SK-N-SH (cell line): ENCODE results near the gene OBSL1. TPM values are rescaled to one million over a fixed set of nuclear protein-coding genes. Genes with fewer than 3 reads are reported as not detected.
A peak's percentile ranks its signal among the peaks of the same experiment; 100 is the strongest.

ENCODE experiments used
- CTCF ChIA-PET: fragments of 300-600, 350-600 bp; formaldehyde crosslinking; extraction: SDS; loops from one replicate; lab custom pipeline; 2021; lab: Yijun Ruan, JAX
- POLR2A ChIA-PET: fragments of 350-600 bp; sonication (Branson Sonifier 250); formaldehyde crosslinking; extraction: SDS; loops from one replicate; lab custom pipeline; 2020; ENCODE audit warnings: antibody characterized with exemption, inconsistent platforms; lab: Yijun Ruan, JAX
- DNase-seq: peaks from one replicate; pipeline ENCODE4 v3.0.0; 2012
- H2AFZ ChIP-seq: fragments of 200-600 bp; sonication (generic); 2 replicates; pipeline ENCODE4 v1.8.1; 2016; ENCODE audit warnings: antibody characterized with exemption, mild to moderate bottlenecking, low read depth
- H3F3A ChIP-seq: fragments of 200-600 bp; sonication (generic); replicated peaks from 2 replicates; pipeline ENCODE3; 2016; ENCODE audit warnings: antibody characterized with exemption, mild to moderate bottlenecking; ENCODE audit not compliant: insufficient read depth
- H3K27ac ChIP-seq, 2 experiments: fragments of 200-500 bp in 1 of 2; fragments of 200-600 bp in 1 of 2; sonication (Bioruptor generic) in 1 of 2; sonication (generic), shearing (Covaris generic) in 1 of 2; 2 replicates each; pipeline versions ENCODE4 v1.5.1 to v1.6.1; 2014 to 2016; ENCODE audit warnings: low read depth in 2 of 2, inconsistent platforms in 1 of 2, low read length in 1 of 2, mild to moderate bottlenecking in 1 of 2, mixed read lengths in 1 of 2
- H3K27me3 ChIP-seq: fragments of 200-600 bp; sonication (generic), shearing (Covaris generic); 2 replicates; pipeline ENCODE4 v1.6.1; 2016; ENCODE audit warnings: mixed run types; ENCODE audit not compliant: insufficient read depth
- H3K36me3 ChIP-seq, 2 experiments: fragments of 200-500 bp in 1 of 2; fragments of 200-600 bp in 1 of 2; sonication (Bioruptor generic) in 1 of 2; sonication (generic) in 1 of 2; replicated peaks in 1 of 2; 2 replicates each; pipeline versions ENCODE3 to v1.5.1; 2014 to 2016; ENCODE audit warnings: low read length in 1 of 2, mild to moderate bottlenecking in 1 of 2; ENCODE audit not compliant: insufficient read depth in 2 of 2, control insufficient read depth in 1 of 2
- H3K4me1 ChIP-seq, 2 experiments: fragments of 200-500 bp in 1 of 2; fragments of 200-600 bp in 1 of 2; sonication (Bioruptor generic) in 1 of 2; sonication (generic), shearing (Covaris generic) in 1 of 2; 2 replicates each; pipeline versions ENCODE4 v1.5.1 to v1.6.1; 2014 to 2016; ENCODE audit warnings: low read depth in 1 of 2, low read length in 1 of 2, mixed run types in 1 of 2; ENCODE audit not compliant: insufficient read depth in 2 of 2, control insufficient read depth in 1 of 2
- H3K4me2 ChIP-seq: fragments of 200-600 bp; sonication (generic), shearing (Covaris generic); 2 replicates; pipeline ENCODE4 v1.6.1; 2017; ENCODE audit warnings: mixed run types
- H3K4me3 ChIP-seq, 2 experiments: fragments of 200-500 bp in 1 of 2; fragments of 200-600 bp in 1 of 2; sonication (Bioruptor generic) in 1 of 2; sonication (generic), shearing (Covaris generic) in 1 of 2; 2 replicates each; pipeline versions ENCODE4 v1.5.1 to v1.8.1; 2014 to 2016; ENCODE audit warnings: low read depth in 2 of 2, inconsistent platforms in 1 of 2, low read length in 1 of 2, mild to moderate bottlenecking in 1 of 2, mixed read lengths in 1 of 2, moderate library complexity in 1 of 2
- H3K79me2 ChIP-seq: fragments of 200-600 bp; sonication (generic); 2 replicates; pipeline ENCODE4 v1.8.1; 2017; ENCODE audit warnings: mild to moderate bottlenecking; ENCODE audit not compliant: insufficient read depth
- H3K9ac ChIP-seq: fragments of 200-600 bp; sonication (generic); 2 replicates; pipeline ENCODE4 v1.6.1; 2017; ENCODE audit warnings: mixed run types
- H3K9me2 ChIP-seq: fragments of 200-600 bp; sonication (generic); 2 replicates; pipeline ENCODE4 v1.6.1; 2017; ENCODE audit warnings: mixed run types
- H3K9me3 ChIP-seq: fragments of 200-600 bp; sonication (generic); 2 replicates; pipeline ENCODE4 v1.6.1; 2017; ENCODE audit warnings: mixed run types, mild to moderate bottlenecking, moderate library complexity
- H4K20me1 ChIP-seq: fragments of 200-600 bp; sonication (generic); 2 replicates; pipeline ENCODE4 v1.6.1; 2017; ENCODE audit warnings: mild to moderate bottlenecking, mixed run types; ENCODE audit not compliant: insufficient read depth
- ELF1 ChIP-seq: IDR thresholded peaks from 2 replicates; pipeline ENCODE4 v1.4.0; 2012
- EP300 ChIP-seq, 2 experiments: IDR thresholded peaks; 2 replicates each; pipeline versions ENCODE4 v1.4.0 to v1.6.1; 2012; ENCODE audit warnings: borderline replicate concordance in 1 of 2, low read depth in 1 of 2, low read length in 1 of 2
- FOXJ3 ChIP-seq: sonication (generic); formaldehyde crosslinking; IDR thresholded peaks from 2 replicates; pipeline ENCODE4 v1.5.1; 2020; ENCODE audit warnings: mild to moderate bottlenecking, missing genetic modification reagents
- FOXM1 ChIP-seq: IDR thresholded peaks from 2 replicates; pipeline ENCODE4 v1.4.0; 2012; ENCODE audit warnings: low read depth, mild to moderate bottlenecking
- GATA2 ChIP-seq: sonication (generic); formaldehyde crosslinking; IDR thresholded peaks from 2 replicates; pipeline ENCODE4 v1.5.0; 2020; ENCODE audit warnings: mild to moderate bottlenecking, missing genetic modification reagents
- MEF2A ChIP-seq: IDR thresholded peaks from 2 replicates; pipeline ENCODE4 v1.4.0; 2012; ENCODE audit warnings: low read depth, borderline replicate concordance
- MXI1 ChIP-seq: IDR thresholded peaks from 2 replicates; pipeline ENCODE4 v1.6.1; 2012; ENCODE audit warnings: mild to moderate bottlenecking, low read depth, low read length, improper control_type of control experiment
- NFIC ChIP-seq: IDR thresholded peaks from 2 replicates; pipeline ENCODE4 v1.4.0; 2012; ENCODE audit warnings: borderline replicate concordance
- POLR2AphosphoS5 ChIP-seq: IDR thresholded peaks from 2 replicates; pipeline ENCODE4 v1.6.1; 2012; ENCODE audit warnings: low read depth, low read length
- RCOR1 ChIP-seq: fragments of 150-350 bp; IDR thresholded peaks from 2 replicates; pipeline ENCODE4 v1.6.1; 2017; ENCODE audit warnings: antibody characterized with exemption, low read length
- RFX5 ChIP-seq: IDR thresholded peaks from 2 replicates; pipeline ENCODE4 v1.6.1; 2012; ENCODE audit warnings: mild to moderate bottlenecking, improper control_type of control experiment, low read length
- SIN3A ChIP-seq: IDR thresholded peaks from 2 replicates; pipeline ENCODE4 v1.6.1; 2012; ENCODE audit warnings: low read depth, mild to moderate bottlenecking, low read length, moderate library complexity, borderline replicate concordance
- YY1 ChIP-seq: IDR thresholded peaks from 2 replicates; pipeline ENCODE4 v1.4.0; 2012; ENCODE audit warnings: low read depth, mild to moderate bottlenecking
- WGBS: methylation state at CpG from one replicate; pipeline ENCODE4 v1.1.6; 2017; ENCODE audit warnings: low lambda C conversion rate; 5-methylcytosine and 5-hydroxymethylcytosine counted together
- polyA plus RNA-seq, 3 experiments: library from polyadenylated mRNA; depleted of rRNA; stranded (reverse); fragments of >200 nt; gene quantifications; 2 replicates each; pipeline ENCODE4 v1.2.3, GENCODE V29; 2012
- TF ChIP-seq, protein P1 (sequence below): IDR thresholded peaks from 2 replicates; pipeline ENCODE4; 2012
- TF ChIP-seq, protein P2 (sequence below): fragments of 150-350 bp; IDR thresholded peaks from 2 replicates; pipeline ENCODE4 v1.6.1; 2016; ENCODE audit warnings: mild to moderate bottlenecking, low read depth, low read length
- TF ChIP-seq, protein P3 (sequence below): IDR thresholded peaks from 2 replicates; pipeline ENCODE4 v1.4.0; 2012; ENCODE audit warnings: low read depth
- TF ChIP-seq, protein P4 (sequence below): IDR thresholded peaks from 2 replicates; pipeline ENCODE4 v1.4.0; 2012; ENCODE audit warnings: low read depth, borderline replicate concordance
- TF ChIP-seq, protein P5 (sequence below): IDR thresholded peaks from 2 replicates; pipeline ENCODE4 v1.4.0; 2012; ENCODE audit warnings: low read depth, borderline replicate concordance

The OBSL1 gene
- polyA plus RNA-seq, 1 of the 3 experiments (the other 2 are of a cell fraction) = 93.0 TPM

DNA sequence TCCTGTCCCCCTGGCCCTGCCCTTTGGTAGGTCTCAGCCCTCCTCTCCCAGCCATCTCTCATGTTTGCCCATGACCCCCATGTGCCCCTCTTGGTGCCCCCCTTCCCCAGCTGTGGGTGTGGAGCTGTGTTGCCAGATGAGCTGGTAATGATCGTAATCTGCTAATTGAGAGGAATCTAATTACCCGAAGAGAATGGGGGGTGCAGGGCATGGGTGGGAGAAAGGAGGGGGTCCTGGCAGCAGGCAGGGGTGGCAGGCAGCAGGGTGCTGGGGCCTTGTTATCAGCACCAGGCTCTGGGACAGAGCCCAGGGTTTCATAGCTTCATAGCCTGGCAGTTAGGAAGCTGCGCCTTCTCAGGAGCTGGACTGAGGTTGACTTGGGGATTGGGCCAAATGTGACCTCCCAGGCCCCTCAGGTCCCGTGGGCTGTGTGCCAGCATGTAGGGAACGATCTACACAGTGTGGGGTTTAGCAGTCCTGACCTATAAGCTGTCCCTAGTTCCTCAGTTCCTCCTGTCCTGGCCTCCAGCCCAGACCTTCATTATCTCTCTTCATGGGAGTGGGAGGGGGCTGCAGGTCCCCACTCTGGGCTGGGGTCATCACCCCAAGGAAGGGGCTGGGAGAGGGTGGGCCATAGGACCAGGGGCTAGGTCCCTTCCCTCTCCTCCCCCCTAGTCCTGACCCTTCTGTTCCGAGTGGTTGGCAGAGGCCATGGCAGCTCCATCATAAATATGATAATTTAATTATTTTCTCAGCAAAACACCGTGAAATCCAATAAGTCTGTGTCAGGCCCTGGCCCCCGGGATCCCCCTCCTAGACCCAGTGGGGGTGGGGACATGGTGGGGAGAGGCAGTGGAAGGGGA is 63.5 kb downstream of the OBSL1 start (continued):
- TF ChIP-seq, protein P1, sequence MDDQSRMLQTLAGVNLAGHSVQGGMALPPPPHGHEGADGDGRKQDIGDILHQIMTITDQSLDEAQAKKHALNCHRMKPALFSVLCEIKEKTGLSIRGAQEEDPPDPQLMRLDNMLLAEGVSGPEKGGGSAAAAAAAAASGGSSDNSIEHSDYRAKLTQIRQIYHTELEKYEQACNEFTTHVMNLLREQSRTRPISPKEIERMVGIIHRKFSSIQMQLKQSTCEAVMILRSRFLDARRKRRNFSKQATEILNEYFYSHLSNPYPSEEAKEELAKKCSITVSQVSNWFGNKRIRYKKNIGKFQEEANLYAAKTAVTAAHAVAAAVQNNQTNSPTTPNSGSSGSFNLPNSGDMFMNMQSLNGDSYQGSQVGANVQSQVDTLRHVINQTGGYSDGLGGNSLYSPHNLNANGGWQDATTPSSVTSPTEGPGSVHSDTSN = no peak
- TF ChIP-seq SIN3A = no peak
- no peak for TF ChIP-seq ELF1
- TF ChIP-seq GATA2 (CRISPR knock-in tag) = peak; percentile 100
- TF ChIP-seq, protein P2, sequence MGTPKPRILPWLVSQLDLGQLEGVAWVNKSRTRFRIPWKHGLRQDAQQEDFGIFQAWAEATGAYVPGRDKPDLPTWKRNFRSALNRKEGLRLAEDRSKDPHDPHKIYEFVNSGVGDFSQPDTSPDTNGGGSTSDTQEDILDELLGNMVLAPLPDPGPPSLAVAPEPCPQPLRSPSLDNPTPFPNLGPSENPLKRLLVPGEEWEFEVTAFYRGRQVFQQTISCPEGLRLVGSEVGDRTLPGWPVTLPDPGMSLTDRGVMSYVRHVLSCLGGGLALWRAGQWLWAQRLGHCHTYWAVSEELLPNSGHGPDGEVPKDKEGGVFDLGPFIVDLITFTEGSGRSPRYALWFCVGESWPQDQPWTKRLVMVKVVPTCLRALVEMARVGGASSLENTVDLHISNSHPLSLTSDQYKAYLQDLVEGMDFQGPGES = no peak
- TF ChIP-seq POLR2AphosphoS5 = 0 out of 2 replicates have a peak, but pooled peaks have one; percentile 18
- TF ChIP-seq RCOR1 = peak; percentile 79
- TF ChIP-seq FOXM1 = no peak
- TF ChIP-seq, protein P3, sequence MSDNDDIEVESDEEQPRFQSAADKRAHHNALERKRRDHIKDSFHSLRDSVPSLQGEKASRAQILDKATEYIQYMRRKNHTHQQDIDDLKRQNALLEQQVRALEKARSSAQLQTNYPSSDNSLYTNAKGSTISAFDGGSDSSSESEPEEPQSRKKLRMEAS = no peak
- peak; percentile 96 for TF ChIP-seq FOXJ3 (CRISPR knock-in tag)
- TF ChIP-seq MXI1 = peak; percentile 21; the same call in 1 of the 2 replicates
- no peak for TF ChIP-seq MEF2A

DNA sequence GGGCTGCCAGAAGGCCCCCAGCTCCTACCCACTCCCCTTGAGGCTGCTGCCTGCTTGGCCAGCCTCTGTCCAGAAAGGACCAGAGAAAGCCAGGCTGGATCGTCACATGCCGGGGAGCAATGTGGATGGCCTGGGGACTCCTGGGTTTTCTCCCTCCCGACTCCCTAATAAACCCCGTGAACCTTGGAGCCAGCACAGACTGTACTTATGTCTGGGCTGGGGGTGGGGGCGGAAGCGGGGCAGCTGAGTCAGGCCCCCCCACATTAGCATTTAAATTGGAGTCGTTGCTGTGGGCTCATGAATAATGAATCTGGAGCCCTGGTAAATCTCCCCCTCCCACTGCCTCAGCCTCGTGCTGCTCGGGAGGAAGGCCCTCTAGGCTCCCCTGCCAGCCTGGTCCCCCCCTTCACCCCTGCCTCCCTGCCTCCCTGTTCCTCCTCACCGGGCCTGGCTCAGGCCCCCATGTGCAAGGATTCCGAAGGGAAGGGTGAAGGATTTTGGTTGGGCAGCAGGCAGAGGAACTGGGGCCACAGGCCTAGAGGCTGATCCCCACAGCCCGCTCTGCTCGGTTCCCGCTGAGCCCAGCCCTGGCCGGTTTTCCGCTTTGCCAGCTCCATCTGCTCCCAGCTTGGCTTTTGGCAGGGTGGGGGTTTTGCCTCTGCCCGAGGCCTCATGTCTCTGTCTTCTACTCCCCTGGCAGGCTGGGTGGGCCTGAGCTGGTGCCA is 64.4 kb downstream of the OBSL1 start:
- whole genome bisulfite sequencing = 71% methylated on average over 7 of the region's 17 CpGs
- no peaks in the 10 kb centered on the region for H3K9me2 ChIP-seq
- no peak overlapping the region for H3K9ac ChIP-seq
- no peak overlapping the region for H3K4me2 ChIP-seq
- H4K20me1 ChIP-seq = no peaks in the 10 kb centered on the region
- CTCF ChIA-PET = interaction anchor here (1.2 to 62.1 kb wide), 8 partner anchors 8 to 104 kb away, joined by 4 to 2824 read pairs (median 7); partner anchors contain the start of genes ASIC4, CHPF, GMPPA and TMEM198
- H3K36me3 ChIP-seq = peaks cover 6 to 20% of the 10 kb centered on the region in 2 experiments
- H3K79me2 ChIP-seq = no peaks in the 10 kb centered on the region
- H3K27me3 ChIP-seq = no peaks in the 10 kb centered on the region; the same call in 1 of the 2 replicates
- POLR2A ChIA-PET = interaction anchor here (0.5 to 13.5 kb wide), 14 partner anchors 9 to 160 kb away, joined by 3 to 210 read pairs (median 8); partner anchors contain the start of genes CHPF, GMPPA, OBSL1 and TMEM198
- H2AFZ ChIP-seq = no peak overlapping the region
- H3K9me3 ChIP-seq = no peaks in the 10 kb centered on the region
- peak; percentile 52 for DNase-seq
- H3F3A ChIP-seq = no peaks in the 10 kb centered on the region
- TF ChIP-seq, protein P1 = no peak
- TF ChIP-seq, protein P3 = no peak
- TF ChIP-seq MXI1 (no peak), EP300 (IDR thresholded peaks at IDR 0.05; ENCODE audit: borderline replicate concordance in 1 of 2, low read depth in 1 of 2, low read length in 1 of 2) (no peak), NFIC (no peak), FOXM1 (no peak), YY1 (no peak), RFX5 (no peak)
- TF ChIP-seq, protein P4, sequence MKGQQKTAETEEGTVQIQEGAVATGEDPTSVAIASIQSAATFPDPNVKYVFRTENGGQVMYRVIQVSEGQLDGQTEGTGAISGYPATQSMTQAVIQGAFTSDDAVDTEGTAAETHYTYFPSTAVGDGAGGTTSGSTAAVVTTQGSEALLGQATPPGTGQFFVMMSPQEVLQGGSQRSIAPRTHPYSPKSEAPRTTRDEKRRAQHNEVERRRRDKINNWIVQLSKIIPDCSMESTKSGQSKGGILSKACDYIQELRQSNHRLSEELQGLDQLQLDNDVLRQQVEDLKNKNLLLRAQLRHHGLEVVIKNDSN = no peak
- TF ChIP-seq, protein P5, sequence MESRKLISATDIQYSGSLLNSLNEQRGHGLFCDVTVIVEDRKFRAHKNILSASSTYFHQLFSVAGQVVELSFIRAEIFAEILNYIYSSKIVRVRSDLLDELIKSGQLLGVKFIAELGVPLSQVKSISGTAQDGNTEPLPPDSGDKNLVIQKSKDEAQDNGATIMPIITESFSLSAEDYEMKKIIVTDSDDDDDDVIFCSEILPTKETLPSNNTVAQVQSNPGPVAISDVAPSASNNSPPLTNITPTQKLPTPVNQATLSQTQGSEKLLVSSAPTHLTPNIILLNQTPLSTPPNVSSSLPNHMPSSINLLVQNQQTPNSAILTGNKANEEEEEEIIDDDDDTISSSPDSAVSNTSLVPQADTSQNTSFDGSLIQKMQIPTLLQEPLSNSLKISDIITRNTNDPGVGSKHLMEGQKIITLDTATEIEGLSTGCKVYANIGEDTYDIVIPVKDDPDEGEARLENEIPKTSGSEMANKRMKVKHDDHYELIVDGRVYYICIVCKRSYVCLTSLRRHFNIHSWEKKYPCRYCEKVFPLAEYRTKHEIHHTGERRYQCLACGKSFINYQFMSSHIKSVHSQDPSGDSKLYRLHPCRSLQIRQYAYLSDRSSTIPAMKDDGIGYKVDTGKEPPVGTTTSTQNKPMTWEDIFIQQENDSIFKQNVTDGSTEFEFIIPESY = no peak
- H3K4me3 ChIP-seq = no peak overlapping the region
- peaks cover 3 to 96% of the 10 kb centered on the region in 2 experiments; a peak in 2 of 4 replicates for H3K4me1 ChIP-seq
- peak overlapping the region in 1 of 2 experiments; percentile 96; a peak in 2 of 4 replicates for H3K27ac ChIP-seq
